Activated CD8-positive, alpha-beta memory T cell treated with anti-CD3 and anti-CD28 coated beads, Interleukin-2, amount 50 U/mL, for 4 hours (primary cell): ENCODE measurements around the gene PFKFB1.

ENCODE experiments used
- DNase-seq: peaks from one replicate; pipeline ENCODE4 v3.0.0-alpha.2; 2020

The PFKFB1 gene

DNA sequence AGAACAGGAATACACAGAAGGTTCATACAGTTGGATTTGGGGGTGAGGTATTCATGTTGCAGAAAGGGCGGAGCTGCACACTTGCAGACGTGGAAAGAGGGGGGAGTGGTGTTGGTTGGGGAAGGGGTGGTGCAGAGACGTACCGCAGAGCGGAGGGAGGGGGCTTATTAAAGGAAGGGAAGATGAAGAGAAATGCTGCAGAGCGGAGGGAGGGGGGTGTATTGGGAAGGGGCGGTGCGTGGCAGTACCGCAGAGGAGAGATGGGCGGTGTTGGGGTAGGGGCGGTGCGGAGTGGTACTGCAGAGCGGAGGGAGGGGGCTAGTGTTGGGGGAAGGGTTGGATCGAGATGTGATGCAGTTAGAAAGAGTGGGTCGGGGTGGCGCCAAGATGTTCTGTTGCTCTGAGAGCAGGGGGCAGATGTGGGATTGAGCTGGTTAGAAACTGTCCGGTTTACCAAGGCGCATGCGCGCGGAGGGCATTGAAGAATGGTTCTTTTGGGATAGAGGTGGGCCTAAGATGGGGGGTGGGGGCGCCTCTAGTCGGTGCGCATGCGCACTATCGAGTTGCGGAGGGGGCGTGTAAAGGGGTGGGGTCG lies 72.5 kb downstream of the PFKFB1 start:
- peak; percentile 48 for DNase-seq

DNA sequence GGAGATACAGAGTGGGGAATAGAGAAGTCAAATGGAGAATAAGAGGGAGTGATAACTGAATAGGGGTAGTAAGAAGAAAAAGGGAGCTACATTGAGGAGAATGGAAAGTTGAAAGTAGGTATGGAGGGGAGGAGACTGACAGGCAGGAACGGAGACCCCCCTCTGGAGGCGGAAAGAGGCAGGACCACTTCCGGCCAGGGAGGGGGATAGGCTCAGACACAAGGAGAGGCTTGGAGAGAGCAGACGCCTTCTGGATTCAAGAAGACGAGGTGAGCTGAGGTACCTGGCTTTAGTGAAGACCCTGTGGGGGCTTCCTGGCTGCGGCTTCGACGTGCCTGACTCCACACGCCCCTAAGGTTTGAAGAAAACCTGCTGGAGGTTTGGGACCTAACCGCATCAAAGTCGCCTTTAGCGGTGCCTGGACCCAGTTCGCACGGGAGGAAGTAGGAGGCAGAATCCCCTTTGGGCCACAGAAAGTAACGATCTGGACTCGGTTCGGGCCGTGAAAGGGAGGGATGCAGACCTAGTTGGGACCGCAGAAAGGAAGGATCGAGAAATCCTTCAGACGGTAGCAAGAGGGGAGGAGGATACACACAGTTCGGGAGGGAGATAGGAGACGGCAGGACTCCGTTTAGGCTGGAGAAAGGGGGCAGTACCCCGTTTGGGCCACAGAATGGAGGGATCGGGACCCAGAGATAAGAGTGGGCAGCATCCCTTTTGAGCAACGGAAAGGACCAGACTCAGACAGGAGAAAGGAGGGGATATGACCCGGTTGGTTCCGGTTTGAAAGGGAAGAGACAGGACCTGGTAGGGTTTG lies 73.2 kb downstream of the PFKFB1 start, which contains the start of gene TRO:
Gene TRO, plus strand, starts transcription at position 215 of the 817 bp plus-strand sequence. CDS start 1,423 bp downstream, outside the sequence.
- DNase-seq = no peak

DNA sequence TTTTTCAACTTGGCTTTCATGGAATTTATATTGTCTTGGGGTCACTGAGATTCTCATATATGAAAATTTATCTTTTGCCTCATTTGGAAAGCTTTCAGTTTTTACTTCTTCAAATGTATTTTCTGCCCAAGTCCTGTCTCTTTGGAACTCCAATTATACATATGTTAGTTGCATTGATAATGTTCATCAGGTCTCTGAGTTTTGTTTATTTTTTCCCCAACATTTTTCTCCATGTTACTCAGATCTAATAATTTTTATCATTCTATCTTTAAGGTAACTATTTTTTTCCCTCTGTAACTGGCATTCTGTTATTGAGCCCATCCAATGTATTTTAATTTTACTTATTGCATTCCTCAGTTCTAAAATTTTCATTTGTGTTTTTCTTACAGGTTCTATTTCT lies 84.0 kb downstream of the PFKFB1 start:
- no peak for DNase-seq

DNA sequence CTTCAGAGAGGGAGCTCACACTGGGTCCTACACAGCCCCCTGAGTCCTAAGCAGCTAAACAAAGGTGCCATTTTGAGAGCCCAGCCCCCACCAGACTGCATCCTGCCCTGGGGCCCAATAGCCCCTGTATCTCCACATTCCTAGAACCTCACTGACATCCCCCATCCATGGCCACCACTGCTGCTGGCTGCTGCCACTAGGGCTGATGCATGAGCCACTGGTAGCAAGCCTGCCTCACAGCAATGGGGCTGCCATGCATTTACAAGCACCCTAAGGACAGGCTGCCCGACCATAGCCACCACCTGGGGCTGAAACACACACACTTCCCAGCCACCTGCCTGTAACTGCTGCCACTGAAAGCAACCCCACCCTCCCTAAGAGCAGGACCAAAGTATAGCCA lies 99.8 kb downstream of the PFKFB1 start:
- DNase-seq = no peak

DNA sequence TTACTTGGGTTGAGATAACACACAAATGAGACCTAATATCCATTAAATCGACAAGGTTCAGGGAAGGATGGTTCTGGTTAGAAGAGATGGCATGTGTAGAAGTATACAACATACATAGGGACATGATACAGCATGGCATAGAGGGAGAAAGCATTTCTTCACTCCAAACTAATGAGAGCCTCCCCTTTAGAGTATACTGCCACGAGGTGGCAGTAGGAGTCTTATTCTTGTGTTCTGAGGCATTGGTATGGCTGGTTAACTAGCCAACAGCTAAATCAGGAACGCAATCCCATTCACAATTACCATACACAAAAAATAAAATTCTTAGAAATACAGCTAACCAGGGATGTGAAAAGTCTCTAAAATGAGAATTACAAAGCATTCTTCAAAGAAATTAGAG lies 102.4 kb downstream of the PFKFB1 start:
- DNase-seq = peak; percentile 35

DNA sequence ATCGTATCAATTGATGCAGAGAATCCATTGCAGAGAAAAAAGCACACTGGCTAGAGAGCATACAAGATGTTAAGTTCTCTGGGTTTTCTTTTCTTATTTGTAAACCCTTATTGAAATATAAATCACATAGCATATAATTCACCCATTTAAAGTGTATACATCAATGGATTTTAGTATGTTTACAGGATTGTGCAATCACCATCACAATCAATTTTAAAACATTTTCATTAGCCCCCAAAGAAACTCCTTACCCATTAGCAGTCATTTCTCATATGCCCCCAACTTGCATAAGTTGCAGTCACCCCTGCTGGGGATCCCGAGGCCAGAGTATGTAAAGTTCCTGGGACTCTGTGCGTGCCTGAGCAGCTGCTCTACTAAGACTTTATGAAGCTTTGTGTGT lies 108.2 kb downstream of the PFKFB1 start:
- no peak for DNase-seq
